Measurements from ENCODE around the gene PFDN6.

DNA sequence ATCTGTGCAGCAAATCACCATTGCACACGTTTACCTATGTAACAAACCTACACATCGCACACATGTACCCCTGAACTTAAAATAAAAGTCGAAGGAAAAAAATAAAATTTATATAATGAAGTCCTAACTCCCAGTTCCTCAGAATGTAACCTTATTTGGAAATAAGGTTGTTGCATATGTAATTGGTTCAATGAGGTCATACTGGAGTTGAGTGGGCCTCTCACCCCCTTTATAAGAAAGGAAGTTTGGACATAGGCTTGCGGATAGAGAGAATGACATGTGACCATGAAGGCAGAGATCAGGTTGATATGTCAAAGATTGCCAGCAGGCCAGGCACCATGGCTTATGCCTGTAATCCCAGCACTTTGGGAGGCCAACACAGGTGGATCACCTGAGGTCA is 44.3 kb downstream of the PFDN6 start:
- no peak for TF ChIP-seq POLR2A (IDR thresholded peaks at IDR 0.05; ENCODE audit: low read depth, low read length)
- no peak for TF ChIP-seq POLR2AphosphoS5 (IDR thresholded peaks at IDR 0.05; ENCODE audit: low read depth, low read length)

Measured in GM12892 (cell line).